Tongue (tissue), 2 donors: ENCODE results near the gene CABCOCO1. TPM values are rescaled to one million over a fixed set of nuclear protein-coding genes. Genes with fewer than 3 reads are reported as not detected.
"Not testable (repeated sequence)": the region's sequence is repeated elsewhere in the genome, so short reads cannot be mapped to it uniquely, and the experiment has no call there.

Experiments
- DNase-seq: peaks from one replicate; pipeline ENCODE4 v3.0.0-alpha.2; 2015
- total RNA-seq: library from RNA; depleted of rRNA; stranded (reverse); fragments of >200 nt; gene quantifications from one replicate; pipeline ENCODE4 v1.2.3, GENCODE V29; 2014

The CABCOCO1 gene
- total RNA-seq, 1 donor from 2014 or later, result 0.92 TPM

- no peak for DNase-seq
Measured at GRCh38 chr10:61719906-61720305, 57.2 kb downstream of the CABCOCO1 start.

GRCh38 chr10:61721431-61721830, 58.7 kb downstream of the CABCOCO1 start:
- DNase-seq, result no peak

- DNase-seq, result not testable (repeated sequence)
Measured at GRCh38 chr10:61725221-61725620, 62.5 kb downstream of the CABCOCO1 start.

GRCh38 chr10:61729596-61729995, 66.9 kb downstream of the CABCOCO1 start:
- no peak for DNase-seq

- DNase-seq, result no peak
Measured at GRCh38 chr10:61730671-61731070, 67.9 kb downstream of the CABCOCO1 start.

- no peak for DNase-seq
Measured at GRCh38 chr10:61731638-61732037, 68.9 kb downstream of the CABCOCO1 start.

GRCh38 chr10:61732629-61733278, 70.0 kb downstream of the CABCOCO1 start:
- DNase-seq, result no peak

GRCh38 chr10:61733358-61733940, 70.7 kb downstream of the CABCOCO1 start:
- DNase-seq, result peak; percentile 77

- DNase-seq, result no peak
Measured at GRCh38 chr10:61735882-61736281, 73.2 kb downstream of the CABCOCO1 start.

GRCh38 chr10:61737455-61737854, 74.7 kb downstream of the CABCOCO1 start:
- DNase-seq, result not testable (repeated sequence)

GRCh38 chr10:61742812-61743211, 80.1 kb downstream of the CABCOCO1 start:
- DNase-seq, result no peak

GRCh38 chr10:61744469-61744868, 81.7 kb downstream of the CABCOCO1 start:
- no peak for DNase-seq

GRCh38 chr10:61746377-61746776, 83.6 kb downstream of the CABCOCO1 start:
- no peak for DNase-seq

GRCh38 chr10:61747307-61747706, 84.6 kb downstream of the CABCOCO1 start:
- DNase-seq, result no peak

GRCh38 chr10:61749291-61749690, 86.6 kb downstream of the CABCOCO1 start:
- DNase-seq, result no peak

- peak; percentile 43 for DNase-seq
Measured at GRCh38 chr10:61750943-61751471, 88.3 kb downstream of the CABCOCO1 start.

- no peak for DNase-seq
Measured at GRCh38 chr10:61751599-61751998, 88.9 kb downstream of the CABCOCO1 start.

GRCh38 chr10:61752111-61753011, 89.6 kb downstream of the CABCOCO1 start:
- DNase-seq, result no peak

- DNase-seq, result no peak
Measured at GRCh38 chr10:61753453-61753852, 90.7 kb downstream of the CABCOCO1 start.

- no peak for DNase-seq
Measured at GRCh38 chr10:61754587-61755550, 92.1 kb downstream of the CABCOCO1 start.

- no peak for DNase-seq
Measured at GRCh38 chr10:61757001-61757400, 94.3 kb downstream of the CABCOCO1 start.
